ENCODE results near the gene LZTS3.
"Not testable (repeated sequence)": the region's sequence is repeated elsewhere in the genome, so short reads cannot be mapped to it uniquely, and the experiment has no call there.

LZTS3 gene

DNA sequence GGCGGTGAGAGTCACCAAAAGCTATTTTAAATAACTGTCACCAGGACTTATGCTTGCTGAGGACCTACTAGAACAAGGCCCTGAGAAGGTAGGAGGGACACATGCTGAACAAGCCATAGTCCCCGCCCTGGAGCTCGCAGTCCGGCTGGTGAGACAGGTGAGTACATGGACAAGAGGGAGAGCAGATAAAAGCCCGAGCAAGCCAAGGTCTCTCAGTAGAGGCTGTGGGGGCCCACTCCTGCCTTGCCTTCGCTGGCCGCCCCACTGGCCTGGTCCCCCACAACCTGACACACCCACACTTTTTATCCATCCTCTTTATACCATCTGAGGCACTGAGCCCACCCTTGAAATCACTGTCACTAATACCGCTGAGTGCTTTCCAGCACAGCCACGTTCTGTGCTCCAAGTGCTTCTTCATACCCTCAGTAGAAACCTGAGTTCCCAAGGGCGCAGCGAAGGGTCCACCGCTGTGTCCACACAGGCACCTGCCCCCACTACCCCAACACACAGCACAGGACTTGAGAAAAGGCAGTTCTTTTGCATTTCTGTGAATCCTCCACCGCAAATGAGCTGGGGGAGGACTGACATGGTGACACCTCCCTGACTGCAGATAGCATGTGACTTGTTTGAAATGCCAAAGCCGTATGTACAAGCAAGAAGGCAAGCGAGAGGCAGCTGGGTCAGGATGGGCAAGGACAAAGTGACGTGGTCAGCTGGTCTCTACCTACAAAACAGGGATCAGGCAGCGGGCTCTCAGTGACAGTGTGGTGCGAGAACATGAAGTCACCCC lies 19.1 kb upstream of the LZTS3 start:
- ChIA-PET POLR2A (no interaction called here), CTCF (interaction anchor here (1.2 to 1.3 kb wide), 3 partner anchors 26 to 76 kb away, joined by 3 to 4 read pairs (median 3); partner anchors contain the start of genes FASTKD5 and UBOX5)
- DNase-seq (ENCODE audit: extremely low spot score): no peak
- TF ChIP-seq, protein P1, sequence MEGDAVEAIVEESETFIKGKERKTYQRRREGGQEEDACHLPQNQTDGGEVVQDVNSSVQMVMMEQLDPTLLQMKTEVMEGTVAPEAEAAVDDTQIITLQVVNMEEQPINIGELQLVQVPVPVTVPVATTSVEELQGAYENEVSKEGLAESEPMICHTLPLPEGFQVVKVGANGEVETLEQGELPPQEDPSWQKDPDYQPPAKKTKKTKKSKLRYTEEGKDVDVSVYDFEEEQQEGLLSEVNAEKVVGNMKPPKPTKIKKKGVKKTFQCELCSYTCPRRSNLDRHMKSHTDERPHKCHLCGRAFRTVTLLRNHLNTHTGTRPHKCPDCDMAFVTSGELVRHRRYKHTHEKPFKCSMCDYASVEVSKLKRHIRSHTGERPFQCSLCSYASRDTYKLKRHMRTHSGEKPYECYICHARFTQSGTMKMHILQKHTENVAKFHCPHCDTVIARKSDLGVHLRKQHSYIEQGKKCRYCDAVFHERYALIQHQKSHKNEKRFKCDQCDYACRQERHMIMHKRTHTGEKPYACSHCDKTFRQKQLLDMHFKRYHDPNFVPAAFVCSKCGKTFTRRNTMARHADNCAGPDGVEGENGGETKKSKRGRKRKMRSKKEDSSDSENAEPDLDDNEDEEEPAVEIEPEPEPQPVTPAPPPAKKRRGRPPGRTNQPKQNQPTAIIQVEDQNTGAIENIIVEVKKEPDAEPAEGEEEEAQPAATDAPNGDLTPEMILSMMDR (IDR thresholded peaks at IDR 0.05; ENCODE audit: control extremely low read depth, extremely low read depth, low read depth, missing control alignments): no peak

DNA sequence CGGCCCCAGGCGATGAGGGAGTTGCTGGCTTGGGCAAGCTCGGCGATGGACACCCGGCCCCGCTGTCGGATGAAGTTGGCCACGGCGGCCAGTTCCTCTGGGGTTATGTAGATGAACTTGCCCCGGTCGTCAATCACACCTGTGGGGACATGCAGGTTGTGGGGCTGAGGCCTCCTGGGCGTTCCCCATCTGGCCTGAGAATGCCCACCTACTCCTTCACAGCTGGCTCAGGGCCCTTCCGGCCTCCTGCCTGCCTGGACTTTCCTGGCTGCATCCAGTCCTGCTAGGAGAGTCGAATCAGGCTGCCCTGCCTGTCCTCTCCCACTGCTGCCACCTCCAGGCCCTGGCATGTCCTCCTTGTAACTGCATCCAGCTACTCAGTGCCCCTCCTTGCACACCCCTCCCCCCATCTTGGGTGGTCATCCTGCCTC lies 17.3 kb upstream of the LZTS3 start:
- TF ChIP-seq, protein P1 (IDR thresholded peaks at IDR 0.05; ENCODE audit: control extremely low read depth, extremely low read depth, low read depth, missing control alignments): no peak
- no peak for DNase-seq (ENCODE audit: extremely low spot score)
- ChIA-PET POLR2A (no interaction called here), CTCF (interaction anchor here (0.7 to 1.3 kb wide), 3 partner anchors 12 to 32 kb away, joined by 3 read pairs; no protein-coding TSS in a partner anchor)

DNA sequence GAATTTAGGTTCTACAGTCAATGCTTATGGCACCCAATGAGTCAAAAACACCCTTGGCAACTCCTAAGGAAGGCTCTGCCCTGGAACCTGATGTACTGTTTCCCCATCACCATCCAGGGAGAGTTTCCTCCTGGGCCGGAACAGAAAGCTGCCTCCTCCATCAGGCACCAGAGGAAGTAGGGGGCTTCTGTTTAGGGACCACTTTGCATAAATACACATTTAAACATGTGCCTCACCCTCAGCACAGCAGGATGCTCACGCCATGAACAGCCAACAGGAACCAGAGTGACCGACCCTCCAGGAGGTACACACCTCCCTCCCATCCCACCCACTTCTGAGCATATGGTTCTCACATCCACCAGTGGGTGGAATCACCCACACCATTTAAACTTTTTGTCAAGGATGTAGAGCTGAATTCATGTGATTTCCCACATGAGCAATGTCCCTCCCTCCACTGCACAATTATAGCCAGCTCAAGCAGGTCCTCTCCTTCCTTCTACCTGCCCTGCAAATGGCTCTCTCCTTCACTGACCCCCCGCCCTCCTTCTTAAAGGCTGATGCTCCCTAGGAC lies 16.3 kb upstream of the LZTS3 start:
- DNase-seq (ENCODE audit: extremely low spot score): no peak
- ChIA-PET CTCF (interaction anchor here (1.0 to 1.3 kb wide), 2 partner anchors 29 to 31 kb away, joined by 3 read pairs; no protein-coding TSS in a partner anchor), POLR2A (no interaction called here)
- TF ChIP-seq, protein P1 (IDR thresholded peaks at IDR 0.05; ENCODE audit: control extremely low read depth, extremely low read depth, low read depth, missing control alignments): no peak

DNA sequence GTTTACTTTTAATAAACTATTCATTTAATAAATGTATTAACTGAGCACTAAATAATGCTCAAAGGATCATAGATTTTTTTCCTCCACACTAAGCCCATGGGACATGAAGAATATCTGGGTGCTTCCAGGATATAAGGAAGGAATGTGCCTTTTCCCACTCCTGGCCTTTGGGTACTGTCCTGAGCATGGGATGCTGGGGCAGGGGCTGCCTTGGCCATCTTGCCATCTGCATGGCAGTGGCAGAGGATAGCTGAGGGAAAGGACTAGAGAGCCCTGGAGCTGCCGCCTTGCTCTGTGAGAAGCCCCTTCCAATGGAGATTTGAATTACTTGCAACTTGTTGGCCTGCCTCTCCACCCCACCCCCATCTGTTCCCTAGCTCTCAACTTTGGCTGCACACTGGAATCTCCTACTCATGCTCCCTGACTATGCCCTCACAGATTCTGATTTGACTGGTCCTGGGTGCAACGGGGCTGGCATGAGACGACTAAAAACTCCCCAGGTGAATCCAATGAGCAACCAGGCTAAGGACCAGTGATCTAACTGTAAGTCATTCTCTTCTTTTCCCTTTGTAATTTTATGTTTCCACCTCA lies 15.6 kb upstream of the LZTS3 start:
- TF ChIP-seq, protein P1 (IDR thresholded peaks at IDR 0.05; ENCODE audit: control extremely low read depth, extremely low read depth, low read depth, missing control alignments): no peak
- ChIA-PET POLR2A (no interaction called here), CTCF (no interaction called here)
- DNase-seq (ENCODE audit: extremely low spot score): no peak

DNA sequence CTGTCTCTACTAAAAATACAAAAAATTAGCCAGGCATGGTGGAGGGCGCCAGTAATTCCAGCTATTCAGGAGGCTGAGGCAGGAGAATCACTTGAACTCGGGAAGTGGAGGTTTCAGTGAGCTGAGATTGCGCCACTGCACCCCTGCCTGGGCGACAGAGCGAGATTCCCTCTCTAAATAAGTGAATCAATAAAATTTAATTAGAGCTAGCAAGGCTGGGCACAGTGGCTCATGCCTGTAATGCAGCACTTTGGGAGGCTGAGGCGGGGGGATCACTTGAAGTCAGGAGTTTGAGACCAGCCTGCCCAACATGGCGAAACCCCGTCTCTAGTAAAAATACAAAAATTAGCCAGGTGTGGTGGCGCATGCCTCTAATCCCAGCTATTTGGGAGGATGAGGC lies 14.5 kb upstream of the LZTS3 start:
- DNase-seq (ENCODE audit: extremely low spot score); POLR2A ChIA-PET: not testable (repeated sequence)
- CTCF ChIA-PET: interaction anchor here (0.7 kb wide), 1 partner anchor 27 kb away, joined by 4 read pairs; no protein-coding TSS in a partner anchor

DNA sequence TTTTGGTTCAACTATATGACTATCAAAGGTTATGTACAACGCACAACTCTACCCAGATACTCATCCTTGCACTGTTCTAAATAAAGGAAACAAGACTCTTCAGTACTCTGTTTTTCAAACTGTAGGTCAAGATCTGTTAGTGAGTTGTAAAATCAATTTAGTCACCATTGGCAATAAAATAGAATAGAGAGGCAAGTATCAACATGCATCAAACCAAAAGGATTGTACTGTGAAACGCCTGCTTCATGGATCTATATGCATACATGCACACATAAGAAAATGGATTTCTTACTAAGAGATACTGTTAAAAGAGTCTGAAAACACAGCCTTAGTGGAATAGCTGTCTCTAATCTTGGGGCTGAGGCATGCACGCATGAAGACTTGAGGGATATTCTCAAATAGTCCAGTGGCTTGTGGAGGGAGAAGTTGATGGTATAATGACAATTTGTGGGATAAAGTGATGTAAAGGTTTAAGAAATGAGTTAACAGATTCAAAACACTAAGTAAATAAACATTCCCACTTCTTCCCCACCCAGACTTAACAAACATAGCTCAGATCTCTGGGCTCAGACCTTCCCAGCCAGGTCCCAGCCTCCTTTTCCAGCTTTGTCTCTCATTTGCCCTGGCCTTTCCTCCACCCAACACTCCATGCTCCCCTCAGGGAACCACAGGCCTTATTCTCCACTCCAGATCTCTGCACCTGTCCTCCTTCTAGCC lies 10.7 kb upstream of the LZTS3 start:
- ChIA-PET CTCF (interaction anchor here (0.9 kb wide), 1 partner anchor 36 kb away, joined by 3 read pairs; no protein-coding TSS in a partner anchor), POLR2A (no interaction called here)
- TF ChIP-seq, protein P1 (IDR thresholded peaks at IDR 0.05; ENCODE audit: control extremely low read depth, extremely low read depth, low read depth, missing control alignments): no peak
- DNase-seq (ENCODE audit: extremely low spot score): no peak

DNA sequence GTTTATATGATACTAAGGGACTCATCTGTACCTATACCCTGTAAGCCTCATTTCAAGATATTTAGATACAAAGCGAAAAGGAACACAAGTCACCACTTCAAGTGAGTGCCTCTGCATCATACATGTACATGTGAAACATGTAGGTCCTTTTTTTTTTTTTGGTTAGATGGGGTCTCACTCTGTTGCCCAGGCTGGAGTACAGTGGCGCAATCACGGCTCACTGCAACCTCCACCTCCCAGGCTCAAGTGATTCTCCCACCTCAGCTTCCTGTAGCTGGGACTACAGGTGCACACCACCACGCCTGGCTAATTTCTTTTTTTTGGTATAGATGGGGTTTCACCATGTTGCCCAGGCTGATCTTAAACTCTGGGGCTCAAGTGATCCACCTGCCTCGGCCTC lies 9.1 kb upstream of the LZTS3 start:
- CTCF ChIA-PET; DNase-seq (ENCODE audit: extremely low spot score); POLR2A ChIA-PET: not testable (repeated sequence)

Data from GM10248 (cell line).